ENCODE results near the gene SDF2L1.

The SDF2L1 gene

DNA sequence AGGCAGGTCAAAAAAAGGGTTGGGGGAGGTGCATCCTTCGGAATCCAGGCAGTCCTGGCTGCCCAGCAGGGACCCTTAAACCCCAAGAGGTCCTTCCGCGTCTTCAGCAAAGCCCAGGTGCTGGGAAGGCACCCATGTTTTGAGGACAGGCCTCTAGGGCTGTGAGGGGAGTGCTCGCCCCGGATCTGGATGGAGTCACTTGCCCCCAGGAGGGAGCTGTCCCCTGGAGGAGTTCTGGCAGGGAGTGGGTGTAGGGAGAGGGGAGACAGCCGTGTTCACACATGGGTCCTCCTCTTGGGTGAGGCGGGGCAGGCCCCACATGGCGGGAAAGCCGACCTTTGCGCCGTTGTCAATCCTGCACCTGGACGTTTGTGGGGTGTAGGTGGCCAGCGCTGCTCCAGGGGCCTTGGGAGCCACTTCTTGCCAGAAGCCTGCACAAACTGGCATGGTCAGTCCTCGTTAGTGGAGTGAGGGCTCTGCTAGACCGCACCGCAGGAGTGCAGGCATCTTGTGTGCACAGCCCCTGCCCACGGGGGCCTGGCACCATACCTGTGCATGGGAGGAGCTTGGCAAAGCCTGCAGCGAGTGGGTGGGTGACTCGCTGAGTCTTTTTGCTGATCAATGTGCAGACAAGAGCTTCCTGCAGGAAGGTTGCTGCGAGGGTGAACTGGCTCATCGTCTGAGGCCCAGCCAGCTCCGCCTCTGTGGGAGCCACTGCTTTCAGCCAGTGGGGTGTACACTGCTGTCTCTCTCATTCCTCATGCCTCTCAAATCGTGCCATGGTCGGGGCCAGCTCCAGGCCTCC lies 39.7 kb downstream of the SDF2L1 start:
- no peak for DNase-seq (ENCODE audit: low spot score)
- TF ChIP-seq, protein P1, sequence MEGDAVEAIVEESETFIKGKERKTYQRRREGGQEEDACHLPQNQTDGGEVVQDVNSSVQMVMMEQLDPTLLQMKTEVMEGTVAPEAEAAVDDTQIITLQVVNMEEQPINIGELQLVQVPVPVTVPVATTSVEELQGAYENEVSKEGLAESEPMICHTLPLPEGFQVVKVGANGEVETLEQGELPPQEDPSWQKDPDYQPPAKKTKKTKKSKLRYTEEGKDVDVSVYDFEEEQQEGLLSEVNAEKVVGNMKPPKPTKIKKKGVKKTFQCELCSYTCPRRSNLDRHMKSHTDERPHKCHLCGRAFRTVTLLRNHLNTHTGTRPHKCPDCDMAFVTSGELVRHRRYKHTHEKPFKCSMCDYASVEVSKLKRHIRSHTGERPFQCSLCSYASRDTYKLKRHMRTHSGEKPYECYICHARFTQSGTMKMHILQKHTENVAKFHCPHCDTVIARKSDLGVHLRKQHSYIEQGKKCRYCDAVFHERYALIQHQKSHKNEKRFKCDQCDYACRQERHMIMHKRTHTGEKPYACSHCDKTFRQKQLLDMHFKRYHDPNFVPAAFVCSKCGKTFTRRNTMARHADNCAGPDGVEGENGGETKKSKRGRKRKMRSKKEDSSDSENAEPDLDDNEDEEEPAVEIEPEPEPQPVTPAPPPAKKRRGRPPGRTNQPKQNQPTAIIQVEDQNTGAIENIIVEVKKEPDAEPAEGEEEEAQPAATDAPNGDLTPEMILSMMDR (IDR thresholded peaks at IDR 0.05; ENCODE audit: extremely low read depth, insufficient read depth, missing control alignments) = no peak
- in situ Hi-C loops (cut with MboI; ENCODE audit: low pct_unique_long_range_greater_than_20kb, low sequenced_read_pairs, unreplicated experiment) = no loop called here

DNA sequence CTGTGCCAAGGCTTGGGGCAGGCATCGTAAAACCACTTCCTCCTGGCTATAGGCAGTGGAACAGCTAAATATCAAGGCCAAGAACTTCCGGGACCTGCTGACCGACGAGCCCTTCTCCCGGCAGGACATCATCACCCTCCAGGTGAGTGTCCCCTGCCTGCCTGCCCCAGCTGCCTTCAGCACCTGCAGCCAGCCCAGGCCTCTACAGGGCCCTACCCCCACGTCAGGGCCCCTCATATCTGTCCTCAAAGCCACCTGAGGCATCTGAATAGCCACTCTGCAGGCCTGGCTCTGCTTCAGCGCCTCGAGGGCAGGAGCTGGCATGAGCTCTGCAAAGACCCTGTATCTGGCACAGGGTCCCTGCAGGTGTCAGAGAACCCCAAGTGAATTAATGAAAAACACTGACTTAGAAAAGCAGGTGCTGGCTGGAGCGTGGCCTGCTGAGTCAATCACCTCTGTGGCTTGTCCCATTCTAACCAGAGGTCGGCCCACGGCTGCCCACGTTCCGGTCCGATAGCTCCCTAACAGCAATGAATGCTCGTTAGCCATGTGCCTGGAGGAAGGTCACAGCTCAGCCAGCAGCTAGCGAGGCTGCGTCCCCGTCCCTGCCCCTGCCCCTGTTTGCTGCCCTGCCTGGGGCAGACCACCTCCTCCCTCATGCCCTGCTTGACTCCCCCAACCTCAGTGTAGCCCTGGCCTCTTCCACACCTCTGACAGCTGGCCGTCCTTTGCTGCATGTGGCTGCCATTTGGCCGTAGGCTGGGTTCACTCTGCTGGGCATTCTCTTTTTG lies 40.5 kb downstream of the SDF2L1 start:
- TF ChIP-seq, protein P1 (IDR thresholded peaks at IDR 0.05; ENCODE audit: extremely low read depth, insufficient read depth, missing control alignments) = no peak
- DNase-seq (ENCODE audit: low spot score) = no peak
- in situ Hi-C loops (cut with MboI; ENCODE audit: low pct_unique_long_range_greater_than_20kb, low sequenced_read_pairs, unreplicated experiment) = no loop called here

DNA sequence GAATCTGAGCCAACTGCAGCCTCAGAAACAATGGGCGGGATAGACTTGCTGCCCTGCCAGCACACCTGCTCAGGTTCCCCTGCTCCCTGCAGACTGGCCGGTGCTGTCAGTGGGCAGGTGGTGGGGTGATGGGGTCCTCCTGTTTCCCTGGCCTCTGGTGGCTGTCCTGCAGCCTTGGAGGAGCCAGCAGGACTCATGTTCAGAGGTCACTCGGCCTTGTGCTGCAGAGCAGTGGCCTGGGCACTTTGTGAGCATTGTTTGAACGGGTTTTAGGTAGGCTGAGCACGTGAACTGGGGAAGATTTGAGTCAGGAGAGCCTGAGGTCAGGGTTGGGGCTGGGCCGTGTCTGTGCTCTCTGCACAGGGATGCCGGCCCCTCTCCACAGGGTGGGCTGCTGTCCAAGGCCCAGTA lies 41.3 kb downstream of the SDF2L1 start:
- no peak for DNase-seq (ENCODE audit: low spot score)
- in situ Hi-C loops (cut with MboI; ENCODE audit: low pct_unique_long_range_greater_than_20kb, low sequenced_read_pairs, unreplicated experiment) = no loop called here

DNA sequence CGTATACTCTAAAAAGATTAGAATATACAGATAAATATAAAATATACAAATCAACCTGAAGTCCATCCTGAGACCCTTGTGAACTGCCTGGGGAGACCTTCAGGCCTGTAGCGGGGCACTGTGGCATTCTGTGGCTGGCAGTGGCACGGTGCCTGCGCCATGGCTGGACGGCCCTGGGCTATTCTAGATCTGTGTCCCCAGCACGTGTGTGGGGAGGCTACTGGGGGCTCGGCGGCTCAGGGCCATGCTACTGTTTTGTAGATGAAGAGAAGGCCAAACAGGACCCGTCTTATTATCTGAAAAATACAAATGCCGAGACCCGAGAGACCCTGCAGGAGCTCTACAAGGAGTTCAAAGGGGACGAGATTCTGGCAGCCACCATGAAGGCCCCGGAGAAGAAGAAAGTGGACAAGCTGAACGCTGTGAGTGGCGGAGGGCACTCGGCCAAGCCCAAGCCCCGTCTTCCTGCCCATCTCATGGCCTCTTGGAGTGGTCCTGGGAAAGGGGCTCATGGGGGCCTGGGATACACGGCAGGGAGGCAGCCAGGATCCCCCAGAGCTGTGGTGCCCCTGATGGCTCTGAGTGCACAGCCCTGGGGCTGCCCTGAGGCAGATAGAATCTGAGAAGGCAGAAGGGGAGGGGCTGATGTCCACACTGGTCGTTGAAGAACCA lies 42.5 kb downstream of the SDF2L1 start:
- TF ChIP-seq, protein P1 (IDR thresholded peaks at IDR 0.05; ENCODE audit: extremely low read depth, insufficient read depth, missing control alignments) = no peak
- in situ Hi-C loops (cut with MboI; ENCODE audit: low pct_unique_long_range_greater_than_20kb, low sequenced_read_pairs, unreplicated experiment) = no loop called here
- no peak for DNase-seq (ENCODE audit: low spot score)

More for the DNA sequence above, 41.3 kb downstream of the SDF2L1 start:
- TF ChIP-seq, protein P1 (IDR thresholded peaks at IDR 0.05; ENCODE audit: extremely low read depth, insufficient read depth, missing control alignments) = no peak

DNA sequence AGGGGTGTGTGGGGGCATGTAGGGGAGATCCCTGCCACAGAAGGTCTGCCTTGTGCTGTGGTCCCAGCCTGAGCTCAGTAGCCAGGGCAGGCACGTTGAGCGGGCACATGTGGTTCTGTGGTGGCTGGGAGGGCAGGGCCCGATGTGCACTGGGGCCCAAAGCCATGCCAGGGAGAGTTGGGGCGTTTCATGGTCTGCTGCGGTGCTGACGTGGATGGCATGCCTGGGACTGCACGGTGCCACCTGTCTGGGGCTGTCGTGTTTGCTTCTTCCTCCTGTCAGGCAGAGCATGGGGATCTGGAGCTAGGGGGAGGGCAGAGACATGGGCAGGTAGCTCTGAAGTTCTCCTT lies 43.0 kb downstream of the SDF2L1 start:
- in situ Hi-C loops (cut with MboI; ENCODE audit: low pct_unique_long_range_greater_than_20kb, low sequenced_read_pairs, unreplicated experiment) = no loop called here
- TF ChIP-seq, protein P1 (IDR thresholded peaks at IDR 0.05; ENCODE audit: extremely low read depth, insufficient read depth, missing control alignments) = no peak

DNA sequence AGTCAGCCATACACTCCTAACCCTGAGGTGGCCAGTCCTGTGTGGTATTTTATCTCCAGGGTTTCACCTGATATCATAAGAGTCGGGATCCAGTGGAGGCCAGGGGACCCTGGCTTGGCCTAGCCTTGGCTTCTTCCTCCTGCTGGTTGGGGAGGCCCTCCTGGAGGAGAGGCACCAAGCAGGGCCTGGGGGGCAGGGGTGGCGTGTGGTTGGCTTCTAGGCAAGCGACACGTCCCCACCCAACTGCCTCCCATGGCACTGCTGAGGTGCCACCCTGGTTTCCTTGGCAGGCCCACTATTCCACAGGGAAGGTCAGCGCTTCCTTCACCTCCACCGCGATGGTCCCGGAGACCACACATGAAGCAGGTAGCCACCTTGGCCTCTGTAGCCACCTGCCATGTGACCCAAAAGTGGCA lies 44.1 kb downstream of the SDF2L1 start:
- DNase-seq (ENCODE audit: low spot score) = no peak
- in situ Hi-C loops (cut with MboI; ENCODE audit: low pct_unique_long_range_greater_than_20kb, low sequenced_read_pairs, unreplicated experiment) = no loop called here
- TF ChIP-seq, protein P1 (IDR thresholded peaks at IDR 0.05; ENCODE audit: extremely low read depth, insufficient read depth, missing control alignments) = no peak

More for the DNA sequence above, 43.0 kb downstream of the SDF2L1 start:
- no peak for DNase-seq (ENCODE audit: low spot score)

Measured in GM13977 (cell line).